ENCODE results near the gene NRP2.

The NRP2 gene

DNA sequence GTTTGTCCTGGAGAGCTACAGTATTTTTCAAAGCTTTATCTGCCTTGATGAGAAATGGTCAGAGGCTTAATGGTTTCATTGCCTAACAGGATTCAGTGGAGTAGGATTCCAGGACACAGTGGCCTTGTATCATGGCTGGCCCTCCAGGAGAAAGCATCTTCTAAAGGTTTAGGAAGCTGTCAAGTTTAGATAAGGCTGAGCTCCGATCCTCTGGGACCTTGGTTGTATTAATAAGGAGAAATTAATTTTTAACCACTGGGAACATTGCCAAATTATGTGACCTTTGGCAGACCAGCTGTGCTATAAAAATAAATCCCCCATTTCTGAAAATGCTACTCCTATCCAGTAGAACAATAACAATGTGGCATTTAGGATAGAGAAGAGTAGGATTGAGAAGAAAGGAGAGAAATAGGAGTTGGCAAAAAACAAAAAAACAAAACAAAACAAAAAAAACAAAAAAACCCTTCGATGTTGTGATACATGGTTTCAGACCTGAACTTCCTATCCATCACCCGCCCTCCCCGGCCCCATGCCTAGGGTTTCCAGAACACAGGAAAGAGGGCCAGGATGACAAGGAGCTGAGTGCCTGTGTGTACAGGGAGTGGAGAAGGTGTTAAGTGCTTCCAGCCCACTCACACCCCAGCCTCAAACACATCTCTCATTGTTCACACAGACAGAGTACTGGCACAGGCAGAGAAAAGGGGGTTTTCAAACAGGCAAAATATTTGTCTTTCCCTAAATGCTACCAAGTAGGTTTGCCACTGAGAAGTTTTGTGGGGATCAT, 6.3 kb downstream of the NRP2 start:
- no peak for DNase-seq

- no peak for DNase-seq
Observed at GRCh38 chr2:205689820-205690219, 7.5 kb downstream of the NRP2 start.

DNA sequence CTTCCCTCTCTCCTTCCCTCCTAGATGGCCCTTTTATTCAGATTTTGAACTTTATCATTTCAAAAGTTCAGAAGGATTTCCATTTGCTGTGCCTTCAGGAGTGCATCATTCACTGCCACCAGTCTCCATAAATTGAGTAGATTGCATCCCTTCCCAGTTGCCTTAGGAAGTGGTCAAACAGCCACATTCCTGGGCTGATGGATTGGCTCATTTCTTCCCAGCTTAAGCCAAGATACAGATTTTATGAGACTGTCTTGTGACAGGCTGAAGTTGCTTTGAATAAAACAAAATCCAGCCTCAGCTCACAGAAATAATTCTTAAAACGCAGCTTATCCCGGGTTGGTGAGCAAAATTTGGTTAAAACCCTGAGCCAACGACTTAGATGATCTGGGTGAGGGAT, 9.8 kb downstream of the NRP2 start:
- DNase-seq: no peak

DNA sequence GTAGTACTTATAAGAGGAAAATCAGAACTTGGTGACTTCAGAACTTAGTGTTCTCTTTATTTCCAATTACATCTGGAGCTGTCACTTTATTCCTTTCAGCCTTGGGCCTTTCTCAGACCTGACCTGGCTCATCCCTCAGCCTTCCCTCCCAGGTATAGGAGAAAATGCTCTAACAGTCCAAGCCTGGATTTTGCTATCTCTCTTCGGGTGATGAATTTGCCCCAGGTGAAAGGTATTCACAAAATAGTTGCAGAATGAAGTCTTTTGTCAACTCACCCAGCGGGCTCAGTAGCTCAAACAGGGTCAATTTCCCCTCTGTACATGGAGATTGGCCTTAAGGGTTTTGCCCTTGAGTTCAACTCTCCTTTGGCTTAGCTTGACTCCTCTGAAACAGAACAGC, 12.0 kb downstream of the NRP2 start:
- no peak for DNase-seq

- no peak for DNase-seq
Observed at GRCh38 chr2:205695460-205695991, 13.2 kb downstream of the NRP2 start.

DNA sequence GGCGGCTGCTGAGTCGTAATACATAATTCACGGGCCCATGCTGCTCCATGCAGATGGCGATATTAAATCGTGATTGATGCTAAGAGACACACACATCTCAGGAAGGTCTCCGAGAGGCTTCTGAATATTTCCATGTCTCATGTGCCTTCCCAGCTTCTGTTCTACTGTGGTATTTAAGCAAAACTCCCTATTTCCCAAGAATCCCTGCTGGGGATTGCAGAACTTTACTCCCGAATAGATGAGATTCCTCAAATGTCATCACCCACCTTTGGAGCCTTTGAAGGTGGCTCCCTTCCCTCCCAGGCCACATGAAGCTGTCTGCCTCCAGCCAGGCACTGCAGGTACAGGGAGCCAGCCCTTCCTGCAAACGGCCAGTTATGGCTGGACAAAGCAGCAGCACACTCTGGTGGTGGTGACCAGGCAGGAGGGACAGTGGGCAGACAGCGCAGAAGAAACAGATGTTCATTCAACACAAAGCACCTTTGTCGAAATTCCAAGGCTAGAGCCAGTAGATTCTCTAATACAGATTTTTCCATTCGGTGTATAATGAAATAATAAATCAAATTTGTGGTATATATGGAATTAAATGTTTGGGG, 14.1 kb downstream of the NRP2 start:
- no peak for DNase-seq

- DNase-seq: no peak
Observed at GRCh38 chr2:205696927-205697441, 14.7 kb downstream of the NRP2 start.

GRCh38 chr2:205698286-205699268, 16.3 kb downstream of the NRP2 start:
- no peak for DNase-seq

- no peak for DNase-seq
Observed at GRCh38 chr2:205699515-205700289, 17.4 kb downstream of the NRP2 start.

GRCh38 chr2:205700331-205701132, 18.2 kb downstream of the NRP2 start:
- DNase-seq: no peak

DNA sequence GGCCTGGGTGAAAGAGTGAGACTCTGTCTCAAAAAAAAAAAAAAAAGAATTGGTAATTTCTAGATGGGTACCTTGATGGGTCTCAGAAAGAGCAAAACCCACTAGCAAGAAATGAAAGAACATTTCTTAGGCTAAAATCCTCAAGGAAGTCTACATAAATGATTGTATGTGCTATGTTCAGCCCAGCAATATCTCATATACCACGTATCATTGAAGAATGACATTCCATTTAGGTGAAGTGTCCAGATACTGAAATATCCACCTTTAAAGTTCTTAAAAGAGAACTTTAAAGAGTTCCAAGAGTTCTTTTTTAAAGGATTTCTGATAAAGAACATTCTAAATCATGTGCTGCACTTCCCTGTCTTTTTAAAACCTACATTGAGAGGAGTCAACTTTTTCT, 19.2 kb downstream of the NRP2 start:
- DNase-seq: no peak

DNA sequence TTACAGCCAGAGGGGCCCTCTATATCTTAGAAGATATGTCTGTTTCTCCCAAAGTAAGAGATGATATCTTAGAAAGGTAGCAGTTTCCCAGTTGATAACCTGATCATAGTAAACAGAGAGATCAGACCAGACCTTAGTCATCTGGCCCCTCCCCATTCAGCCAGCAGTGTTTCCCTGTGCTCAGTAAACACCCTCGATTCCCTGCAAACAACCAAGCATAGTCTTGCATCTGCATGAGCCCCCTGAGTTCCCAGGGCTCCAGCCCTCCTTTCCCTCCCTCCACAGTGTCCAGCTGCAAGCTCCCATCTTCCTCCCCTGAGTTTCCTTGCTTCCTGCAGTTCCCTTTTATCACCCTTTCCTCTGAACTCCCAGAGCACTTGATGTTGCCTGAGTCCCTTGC, 20.3 kb downstream of the NRP2 start:
- DNase-seq: no peak

DNA sequence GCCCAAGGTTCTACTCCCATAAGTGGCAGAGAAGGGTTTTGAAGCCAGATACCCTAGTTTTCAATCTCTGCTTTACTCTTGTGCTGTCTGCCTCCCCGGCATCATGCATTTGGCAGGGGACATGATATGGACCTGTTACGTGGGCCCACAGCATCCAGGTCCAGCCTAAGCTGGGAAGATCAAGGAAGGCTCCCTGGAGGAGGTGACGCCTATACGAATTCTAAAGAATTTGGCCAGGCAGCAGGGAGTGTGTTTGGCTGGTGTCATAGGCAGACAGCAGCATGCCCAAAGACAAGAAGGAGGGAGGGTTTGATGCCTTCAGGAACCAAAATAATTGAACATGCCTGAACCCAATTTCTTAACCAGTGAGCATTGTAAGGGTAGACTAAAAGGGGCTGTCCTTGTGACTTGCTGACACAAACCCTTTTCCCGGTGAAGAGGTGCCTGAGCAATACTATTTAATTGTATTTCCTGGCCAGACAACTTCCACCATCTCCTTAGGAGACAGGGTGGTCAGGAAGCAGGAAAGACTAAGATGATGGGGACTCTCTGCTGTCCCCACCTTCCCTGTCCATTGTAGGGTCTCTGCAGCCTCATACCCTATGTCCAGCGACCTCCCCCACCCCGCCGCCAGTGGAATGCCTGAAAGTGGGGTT, 21.3 kb downstream of the NRP2 start:
- no peak for DNase-seq

DNA sequence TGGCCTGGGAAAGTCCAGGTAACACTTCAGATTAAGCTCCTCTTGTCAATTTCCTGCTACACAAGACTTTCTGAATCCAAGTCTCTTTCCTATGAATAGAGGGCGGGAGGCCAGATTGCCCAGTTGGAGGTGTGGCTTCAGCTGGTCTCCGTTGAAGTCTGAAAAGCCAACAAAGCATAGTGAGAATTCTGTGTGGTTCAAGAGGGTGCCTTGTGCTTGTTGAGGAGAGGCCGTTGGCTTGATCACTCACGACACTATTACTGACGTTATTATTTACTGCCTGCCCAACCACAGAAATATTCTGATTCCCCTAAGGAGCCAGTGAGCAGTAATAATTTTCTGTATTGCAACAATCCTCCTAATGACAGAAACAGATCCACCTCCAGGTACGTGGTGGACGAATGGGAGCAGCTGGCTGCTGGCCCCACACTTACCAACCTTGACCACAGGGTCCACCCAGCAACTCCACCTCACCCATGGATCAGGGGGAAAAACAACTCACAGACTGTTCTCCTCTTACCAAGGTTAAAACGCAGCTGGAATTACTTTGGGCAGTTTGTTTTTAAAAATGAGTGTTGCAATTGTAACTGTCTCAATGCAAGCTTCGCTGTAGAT, 21.9 kb downstream of the NRP2 start:
- DNase-seq: no peak

GRCh38 chr2:205705511-205706349, 23.4 kb downstream of the NRP2 start:
- DNase-seq: no peak

DNA sequence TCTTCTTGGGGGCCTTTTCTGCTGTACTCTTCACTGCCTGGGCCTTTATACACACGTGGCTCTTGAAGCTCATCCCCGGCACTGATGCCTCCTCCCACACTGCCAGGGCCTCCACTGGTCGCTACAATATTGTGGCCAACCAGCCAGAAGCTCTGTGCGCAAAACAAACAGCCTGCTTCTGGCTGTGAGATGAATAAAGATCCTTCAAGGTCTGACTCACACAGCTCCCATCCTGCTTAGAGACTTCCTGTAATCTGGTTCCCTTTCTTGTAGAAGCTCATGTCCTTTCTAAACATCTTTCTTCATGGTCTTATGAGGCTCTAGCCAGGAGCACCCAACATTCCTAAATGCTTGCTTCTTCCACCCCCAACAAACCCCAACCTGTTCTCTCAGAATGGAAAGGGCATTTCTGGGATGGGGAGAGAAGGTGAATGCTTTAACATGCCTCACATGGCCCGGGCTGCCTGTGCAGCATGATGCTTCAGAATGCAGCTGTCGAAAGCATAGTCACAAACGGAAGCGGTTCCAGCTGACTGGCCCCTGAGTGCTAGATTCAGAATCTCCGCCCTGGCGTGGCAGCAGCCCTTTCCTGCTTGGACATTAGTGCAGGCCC, 24.6 kb downstream of the NRP2 start:
- DNase-seq: no peak

GRCh38 chr2:205708231-205708631, 25.9 kb downstream of the NRP2 start:
- DNase-seq: no peak

DNA sequence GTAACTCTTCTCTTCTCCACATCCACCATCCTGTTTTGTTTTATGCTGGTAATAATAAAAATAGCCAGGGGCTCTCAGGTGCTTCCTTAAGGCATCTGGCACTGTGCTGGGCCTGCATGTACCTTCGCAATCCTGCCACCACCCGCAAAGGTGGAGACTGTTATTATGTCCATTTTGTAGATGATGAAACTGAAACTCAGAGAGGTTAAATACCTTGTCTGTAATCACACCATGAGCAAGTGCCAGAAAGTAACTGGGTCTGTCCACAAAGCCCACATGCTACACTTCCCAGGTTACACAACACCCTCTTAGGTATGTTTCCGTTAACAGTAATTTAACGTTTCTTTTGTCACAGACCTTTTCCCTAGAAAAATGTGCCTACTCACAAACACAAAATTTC, 27.0 kb downstream of the NRP2 start:
- DNase-seq: no peak

DNA sequence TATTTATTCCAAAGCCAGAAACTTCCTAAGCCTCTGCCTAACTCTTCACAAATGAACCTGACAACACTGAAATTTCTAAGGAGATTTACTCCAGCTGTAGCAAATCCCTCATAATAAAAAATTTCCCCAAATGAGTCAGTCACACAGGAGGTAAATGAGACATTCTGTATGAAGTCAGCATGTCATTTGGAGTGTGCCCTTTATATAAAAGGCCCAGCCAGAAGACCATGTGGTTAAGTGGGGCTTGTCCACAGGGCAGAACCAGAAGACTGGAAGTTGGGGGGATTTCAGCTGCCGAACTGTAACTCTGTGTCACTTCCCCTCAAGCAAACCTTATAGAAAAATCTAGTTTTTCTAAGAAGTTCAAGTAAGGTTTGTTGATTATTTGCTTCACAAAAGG, 30.2 kb downstream of the NRP2 start:
- no peak for DNase-seq
